ENCODE data around the gene H19. TPM values are rescaled to one million over a fixed set of nuclear protein-coding genes. Genes with fewer than 3 reads are reported as not detected.

Gene H19
- total RNA-seq, 4 donors from 2014 or later, result 2.5 to 34.7 (median 11.8) TPM

GRCh38 chr11:1967641-1968225, 29.9 kb downstream of the H19 start:
- no peaks in the 10 kb centered on the region for H3K36me3 ChIP-seq
- H3K9me3 ChIP-seq, result no peaks in the 10 kb centered on the region
- H3K4me1 ChIP-seq, result no peaks in the 10 kb centered on the region
- DNase-seq, result no peak
- no peak overlapping the region for H3K27ac ChIP-seq
- H3K4me3 ChIP-seq, result no peak overlapping the region
- no peaks in the 10 kb centered on the region for H3K27me3 ChIP-seq
- TF ChIP-seq CTCF (IDR thresholded peaks at IDR 0.05), result no peak
- TF ChIP-seq POLR2A (IDR thresholded peaks at IDR 0.05), result no peak

GRCh38 chr11:1966531-1966930, 31.1 kb downstream of the H19 start:
- no peaks in the 10 kb centered on the region for H3K27me3 ChIP-seq
- no peaks in the 10 kb centered on the region for H3K36me3 ChIP-seq
- H3K4me1 ChIP-seq, result no peaks in the 10 kb centered on the region
- no peak for DNase-seq
- H3K9me3 ChIP-seq, result no peaks in the 10 kb centered on the region
- H3K27ac ChIP-seq, result no peak overlapping the region
- H3K4me3 ChIP-seq, result no peak overlapping the region
- TF ChIP-seq CTCF (IDR thresholded peaks at IDR 0.05) (no peak), POLR2A (IDR thresholded peaks at IDR 0.05) (no peak)

GRCh38 chr11:1964955-1965354, 32.7 kb downstream of the H19 start:
- no peaks in the 10 kb centered on the region for H3K4me1 ChIP-seq
- DNase-seq, result no peak
- no peak for TF ChIP-seq CTCF (IDR thresholded peaks at IDR 0.05)
- TF ChIP-seq POLR2A (IDR thresholded peaks at IDR 0.05), result no peak

GRCh38 chr11:1964348-1964747, 33.3 kb downstream of the H19 start:
- Histone ChIP-seq H3K9me3 (no peaks in the 10 kb centered on the region), H3K36me3 (no peaks in the 10 kb centered on the region), H3K4me1 (no peaks in the 10 kb centered on the region), H3K27ac (no peak overlapping the region), H3K27me3 (no peaks in the 10 kb centered on the region), H3K4me3 (no peak overlapping the region)
- TF ChIP-seq CTCF (IDR thresholded peaks at IDR 0.05) (no peak), POLR2A (IDR thresholded peaks at IDR 0.05) (no peak)
- DNase-seq, result no peak

More at GRCh38 chr11:1964955-1965354, 32.7 kb downstream of the H19 start:
- no peaks in the 10 kb centered on the region for H3K27me3 ChIP-seq
- H3K36me3 ChIP-seq, result no peaks in the 10 kb centered on the region
- H3K4me3 ChIP-seq, result no peak overlapping the region
- no peak overlapping the region for H3K27ac ChIP-seq
- no peaks in the 10 kb centered on the region for H3K9me3 ChIP-seq

- TF ChIP-seq POLR2A (IDR thresholded peaks at IDR 0.05) (no peak), CTCF (IDR thresholded peaks at IDR 0.05) (no peak)
- Histone ChIP-seq H3K27ac (no peak overlapping the region), H3K4me3 (no peak overlapping the region), H3K4me1 (no peaks in the 10 kb centered on the region), H3K36me3 (no peaks in the 10 kb centered on the region), H3K9me3 (no peaks in the 10 kb centered on the region), H3K27me3 (no peaks in the 10 kb centered on the region)
- DNase-seq, result peak in 1 of 3 donors; percentile 3
These were observed 33.8 kb downstream of the H19 start for GRCh38 chr11:1963864-1964263.

GRCh38 chr11:1959786-1960185, 37.9 kb downstream of the H19 start:
- H3K27ac ChIP-seq, result no peak overlapping the region
- H3K9me3 ChIP-seq, result no peaks in the 10 kb centered on the region
- H3K36me3 ChIP-seq, result no peaks in the 10 kb centered on the region
- no peak overlapping the region for H3K4me3 ChIP-seq
- no peaks in the 10 kb centered on the region for H3K27me3 ChIP-seq
- no peaks in the 10 kb centered on the region for H3K4me1 ChIP-seq
- TF ChIP-seq POLR2A (IDR thresholded peaks at IDR 0.05) (no peak), CTCF (IDR thresholded peaks at IDR 0.05) (no peak)
- peak in 1 of 3 donors; percentile 5 for DNase-seq
